Fibroblast of villous mesenchyme (primary cell): Measurements from ENCODE around the gene PRORP. TPM values are rescaled to one million over a fixed set of nuclear protein-coding genes. Genes with fewer than 3 reads are reported as not detected.

Source experiments
- DNase-seq: peaks from one replicate; pipeline ENCODE4 v3.0.0-alpha.2; 2010; ENCODE audit warnings: low read depth
- H3K4me3 ChIP-seq: 2 replicates; pipeline ENCODE4 v1.5.1; 2011; ENCODE audit warnings: low read depth, mild to moderate bottlenecking, low read length
- total RNA-seq: library from RNA; depleted of rRNA; stranded (reverse); fragments of >200 nt; gene quantifications from 2 replicates; pipeline ENCODE4 v1.2.3, GENCODE V29; 2012
- TF ChIP-seq, protein P1 (sequence below): IDR thresholded peaks from 2 replicates; pipeline ENCODE4 v1.5.1; 2012; ENCODE audit warnings: low read depth, mild to moderate bottlenecking, low read length; ENCODE audit not compliant: insufficient read depth

PRORP gene
- total RNA-seq, 1 donor: 38.0 TPM

DNA sequence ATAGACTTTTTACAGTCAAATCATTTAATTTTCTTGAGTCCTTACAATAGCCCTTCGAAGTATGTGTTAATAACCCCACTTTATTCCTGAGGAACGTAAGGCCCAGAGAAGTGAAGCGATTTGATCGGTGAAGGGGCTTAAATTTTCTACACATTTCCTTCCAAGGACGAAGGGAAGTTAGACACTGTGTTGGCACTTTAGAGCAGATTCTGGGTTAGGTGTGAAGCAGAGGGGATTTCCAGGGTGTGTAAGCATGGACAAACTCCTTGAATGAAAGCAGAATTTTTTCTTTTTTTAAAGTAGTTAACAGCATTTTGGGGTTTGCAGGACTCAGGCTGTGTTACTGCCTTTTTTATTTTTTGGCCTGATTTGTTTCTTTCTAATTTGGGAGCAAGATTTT lies 38.9 kb downstream of the PRORP start:
- no peak for DNase-seq
- TF ChIP-seq, protein P1, sequence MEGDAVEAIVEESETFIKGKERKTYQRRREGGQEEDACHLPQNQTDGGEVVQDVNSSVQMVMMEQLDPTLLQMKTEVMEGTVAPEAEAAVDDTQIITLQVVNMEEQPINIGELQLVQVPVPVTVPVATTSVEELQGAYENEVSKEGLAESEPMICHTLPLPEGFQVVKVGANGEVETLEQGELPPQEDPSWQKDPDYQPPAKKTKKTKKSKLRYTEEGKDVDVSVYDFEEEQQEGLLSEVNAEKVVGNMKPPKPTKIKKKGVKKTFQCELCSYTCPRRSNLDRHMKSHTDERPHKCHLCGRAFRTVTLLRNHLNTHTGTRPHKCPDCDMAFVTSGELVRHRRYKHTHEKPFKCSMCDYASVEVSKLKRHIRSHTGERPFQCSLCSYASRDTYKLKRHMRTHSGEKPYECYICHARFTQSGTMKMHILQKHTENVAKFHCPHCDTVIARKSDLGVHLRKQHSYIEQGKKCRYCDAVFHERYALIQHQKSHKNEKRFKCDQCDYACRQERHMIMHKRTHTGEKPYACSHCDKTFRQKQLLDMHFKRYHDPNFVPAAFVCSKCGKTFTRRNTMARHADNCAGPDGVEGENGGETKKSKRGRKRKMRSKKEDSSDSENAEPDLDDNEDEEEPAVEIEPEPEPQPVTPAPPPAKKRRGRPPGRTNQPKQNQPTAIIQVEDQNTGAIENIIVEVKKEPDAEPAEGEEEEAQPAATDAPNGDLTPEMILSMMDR: no peak
- H3K4me3 ChIP-seq: no peak overlapping the region

DNA sequence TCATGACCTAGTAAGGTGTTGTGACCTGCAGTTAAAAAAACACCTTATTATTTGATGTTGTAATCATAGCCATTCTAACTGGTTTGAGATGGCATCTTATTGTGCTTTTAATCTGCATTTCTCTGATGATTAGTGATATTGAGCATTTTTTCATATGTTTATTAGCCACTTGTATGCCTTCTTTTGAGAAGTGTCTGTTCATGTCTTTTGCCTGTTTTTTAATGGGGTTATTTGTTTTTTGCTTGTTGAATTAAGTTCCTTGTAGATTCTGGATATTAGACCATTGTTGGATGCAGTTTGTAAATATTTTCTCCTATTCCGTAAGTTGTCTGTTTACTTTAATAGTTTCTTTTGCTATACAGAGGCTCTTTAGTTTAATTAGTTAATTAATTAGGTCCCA lies 41.0 kb downstream of the PRORP start:
- DNase-seq: no peak
- no peak overlapping the region for H3K4me3 ChIP-seq
- TF ChIP-seq, protein P1: no peak

DNA sequence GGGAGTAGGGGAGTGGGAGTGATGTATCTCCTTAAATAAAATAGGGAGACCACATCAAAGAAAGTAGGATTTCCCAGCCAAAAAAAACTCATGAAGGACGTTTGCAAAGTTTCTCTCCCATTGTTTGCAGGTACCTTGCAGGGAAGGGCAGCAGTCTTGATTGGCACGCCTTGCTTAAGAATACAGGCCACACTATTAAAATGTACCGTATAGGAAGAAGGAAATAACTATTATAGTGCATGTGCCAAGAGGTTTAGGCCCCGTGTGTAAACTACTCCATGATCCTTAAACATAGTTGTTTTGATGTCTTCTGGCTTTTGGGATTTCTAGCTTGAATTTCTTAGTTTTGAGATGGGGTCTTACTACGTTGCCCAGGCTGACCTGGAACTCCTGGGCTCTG lies 42.5 kb downstream of the PRORP start:
- DNase-seq: no peak
- TF ChIP-seq, protein P1: no peak
- no peak overlapping the region for H3K4me3 ChIP-seq

DNA sequence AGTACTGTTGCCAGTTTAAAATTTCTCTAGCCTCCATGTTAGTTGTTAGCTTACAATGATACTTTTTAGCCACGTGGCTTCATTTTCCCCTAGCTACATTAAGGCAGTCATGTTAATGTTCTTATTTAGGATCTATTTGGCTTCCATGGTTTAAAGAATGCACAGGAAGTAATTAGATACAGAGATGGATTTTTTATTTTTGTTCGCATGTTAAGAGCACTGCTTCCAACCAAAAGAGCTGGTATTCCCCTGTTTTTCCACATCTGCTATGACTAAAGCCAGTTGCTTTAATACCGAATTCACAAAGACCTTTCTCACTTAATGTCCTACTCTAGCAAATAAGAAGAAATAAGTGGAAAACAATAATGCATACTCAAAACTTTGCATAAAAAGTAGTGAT lies 45.1 kb downstream of the PRORP start:
- DNase-seq: no peak
- H3K4me3 ChIP-seq: no peak overlapping the region
- TF ChIP-seq, protein P1: no peak

Other genes starting within 250 kb of the PRORP start
- 29.6 and 49.2 TPM in 2 replicates for gene BAZ1A, start 247.2 kb upstream of the PRORP start, total RNA-seq
- 85.4 and 108 TPM in 2 replicates for gene SRP54, start 139.6 kb upstream of the PRORP start, total RNA-seq
- gene FAM177A1, start 76.3 kb upstream of the PRORP start, total RNA-seq: 39.9 and 43.6 TPM in 2 replicates
- gene PPP2R3C, start 562 bp upstream of the PRORP start, total RNA-seq: 35.4 and 39.7 TPM in 2 replicates
- 217 and 256 TPM in 2 replicates for gene PSMA6, start 169.8 kb downstream of the PRORP start, total RNA-seq